Limb (tissue), 2 donors: ENCODE data around the gene IDE.
"Not testable (repeated sequence)": the region's sequence is repeated elsewhere in the genome, so short reads cannot be mapped to it uniquely, and the experiment has no call there.

Experiments
- DNase-seq, 2 donors: peaks; one replicate each; pipeline ENCODE4 v3.0.0-alpha.2; 2016; ENCODE audit errors: extremely low spot score in 2 of 2

The IDE gene

GRCh38 chr10:92420546-92421275, 153.2 kb downstream of the IDE start:
- DNase-seq = no peak

GRCh38 chr10:92419740-92420545, 153.9 kb downstream of the IDE start:
- DNase-seq = peak in 1 of 2 donors; percentile 15

- DNase-seq = no peak
These were observed 155.0 kb downstream of the IDE start for GRCh38 chr10:92418891-92419290.

GRCh38 chr10:92418221-92418620, 155.7 kb downstream of the IDE start:
- no peak for DNase-seq

DNA sequence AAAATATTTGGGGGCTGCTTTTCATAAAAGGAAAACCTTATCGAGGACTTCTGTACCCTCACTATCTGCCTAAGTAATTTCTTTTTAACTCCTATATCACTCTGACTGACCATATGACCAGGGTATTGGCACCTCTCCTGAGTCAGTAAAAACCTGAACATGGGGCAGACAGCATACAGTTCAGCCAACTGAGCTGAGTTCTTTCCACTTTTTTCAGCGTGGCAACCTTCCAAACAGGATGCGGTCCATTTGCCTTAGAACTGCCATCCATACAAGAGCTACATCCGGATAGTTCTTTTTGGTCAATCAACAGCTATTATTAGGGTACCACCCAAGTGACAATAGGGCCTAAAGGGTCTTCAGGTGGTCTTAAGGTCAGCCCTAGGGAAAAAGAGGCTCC, 160.4 kb downstream of the IDE start:
- no peak for DNase-seq

DNA sequence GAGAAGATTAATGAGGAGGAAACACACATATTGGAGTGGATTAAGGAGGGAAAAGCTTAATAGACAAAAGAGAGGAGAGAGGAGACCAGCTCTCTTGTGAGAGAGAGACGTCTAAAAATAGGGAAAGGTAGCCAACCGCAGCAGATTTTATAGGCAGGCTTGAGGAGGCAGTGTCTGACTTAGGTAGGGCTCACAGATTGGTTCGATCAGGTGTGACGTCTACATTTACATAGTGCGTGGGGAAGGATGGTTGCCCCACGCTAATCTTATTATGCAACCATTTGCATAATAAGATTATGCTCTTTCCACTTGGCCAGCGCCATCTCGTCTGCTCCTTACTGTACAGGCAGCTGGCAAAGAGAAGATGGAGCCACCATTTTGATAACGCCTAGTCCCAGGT, 160.9 kb downstream of the IDE start:
- no peak for DNase-seq

DNA sequence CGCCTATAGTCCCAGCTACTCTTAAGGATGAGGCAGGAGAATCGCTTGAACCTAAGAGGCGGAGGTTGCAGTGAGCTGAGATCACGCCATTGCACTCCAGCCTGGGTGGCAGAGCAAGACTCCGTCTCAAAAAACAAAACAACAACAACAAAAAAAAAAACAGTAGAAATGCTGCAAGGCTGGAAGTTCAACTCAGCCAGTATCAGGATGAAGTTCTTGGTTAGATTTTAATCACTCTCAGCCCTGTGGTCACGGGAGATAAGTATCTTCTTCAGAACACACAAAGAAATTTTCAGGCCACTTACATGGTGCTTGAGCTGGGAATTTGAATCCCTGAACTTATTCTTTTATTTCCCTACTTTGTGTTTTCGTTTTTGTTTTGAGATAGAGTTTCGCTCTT, 162.5 kb downstream of the IDE start:
- DNase-seq = no peak

- no peak for DNase-seq
These were observed 163.4 kb downstream of the IDE start for GRCh38 chr10:92410501-92410900.

DNA sequence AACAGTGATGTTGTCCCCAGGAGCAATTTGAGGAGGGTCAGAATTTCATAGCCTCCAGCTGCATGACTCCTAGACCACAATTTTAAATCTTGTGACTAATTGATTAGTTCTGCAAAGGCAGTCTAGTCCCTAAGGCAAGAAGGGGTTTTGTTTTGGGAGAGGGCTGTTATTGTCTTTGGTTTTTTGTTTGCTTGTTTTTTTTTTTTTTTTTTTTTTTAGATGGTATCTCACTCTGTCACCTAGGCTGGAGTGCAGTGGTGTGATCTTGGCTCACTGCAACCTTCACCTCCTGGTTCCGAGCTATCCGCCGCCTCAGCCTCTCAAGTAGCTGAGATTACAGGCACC, 165.9 kb downstream of the IDE start:
- DNase-seq = no peak

- no peak for DNase-seq
These were observed 166.4 kb downstream of the IDE start for GRCh38 chr10:92407305-92408016.

DNA sequence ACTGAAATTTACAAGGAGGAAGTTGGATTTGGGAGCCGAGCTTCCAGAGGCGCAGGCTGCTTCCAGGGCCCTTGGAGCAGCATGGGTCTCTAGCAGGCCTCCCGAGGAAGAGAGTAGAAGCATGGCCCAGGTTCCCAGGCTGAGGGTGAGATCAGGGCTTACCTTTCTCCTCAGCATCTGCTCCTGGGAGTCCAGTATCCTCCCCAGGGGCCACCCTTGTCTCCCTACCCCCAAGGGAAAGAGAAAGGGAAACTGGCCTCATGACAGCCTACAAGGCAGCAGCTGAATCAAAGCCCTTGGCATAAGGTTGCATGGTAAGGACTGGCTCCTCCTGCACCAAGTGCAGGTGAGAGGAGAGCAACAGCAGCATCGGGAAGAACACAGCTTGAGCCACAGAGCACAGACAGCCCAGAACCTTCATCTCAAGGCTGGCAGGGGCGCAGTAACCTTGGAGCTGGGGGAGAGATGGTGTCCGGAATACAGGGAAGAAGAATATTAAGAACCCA, 168.4 kb downstream of the IDE start:
- no peak for DNase-seq

DNA sequence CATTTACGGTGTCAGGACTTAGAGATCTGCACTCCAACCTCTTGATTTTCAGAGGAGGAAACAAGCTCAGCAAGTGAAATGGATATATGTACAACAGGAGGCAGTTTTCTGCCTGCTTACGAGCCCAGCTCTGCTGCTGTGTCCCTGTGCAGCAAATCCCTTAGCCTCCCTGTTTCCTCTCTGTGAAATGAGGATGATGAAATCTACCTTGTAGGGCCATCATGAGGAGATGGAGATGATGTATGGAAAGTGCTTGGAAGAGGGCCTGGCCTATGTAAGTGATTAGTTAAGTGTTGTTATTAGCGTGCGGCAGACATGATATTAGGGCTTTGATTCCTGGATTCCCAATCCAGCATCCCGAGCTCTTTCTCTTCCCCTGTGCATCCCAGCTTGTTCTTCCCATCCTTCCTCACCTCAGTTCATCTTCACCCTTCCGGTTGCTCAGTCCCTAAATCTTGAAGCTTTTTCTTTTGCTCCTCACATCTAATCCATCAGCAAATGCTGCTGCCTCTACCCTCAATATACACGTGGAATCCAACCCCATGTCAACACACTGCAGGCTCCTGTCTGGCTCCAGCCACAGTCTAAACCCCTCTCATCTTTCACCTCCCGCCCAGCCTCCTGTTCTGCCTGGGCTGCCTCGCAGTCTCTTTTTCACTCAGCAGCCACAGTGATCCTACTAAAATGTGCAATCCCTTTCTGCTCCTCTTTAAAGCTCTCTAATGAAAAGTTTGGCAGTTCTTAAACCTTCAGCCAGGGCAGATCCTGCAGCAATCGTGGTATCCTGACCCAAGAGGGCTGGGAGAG, 169.1 kb downstream of the IDE start:
- DNase-seq = no peak

DNA sequence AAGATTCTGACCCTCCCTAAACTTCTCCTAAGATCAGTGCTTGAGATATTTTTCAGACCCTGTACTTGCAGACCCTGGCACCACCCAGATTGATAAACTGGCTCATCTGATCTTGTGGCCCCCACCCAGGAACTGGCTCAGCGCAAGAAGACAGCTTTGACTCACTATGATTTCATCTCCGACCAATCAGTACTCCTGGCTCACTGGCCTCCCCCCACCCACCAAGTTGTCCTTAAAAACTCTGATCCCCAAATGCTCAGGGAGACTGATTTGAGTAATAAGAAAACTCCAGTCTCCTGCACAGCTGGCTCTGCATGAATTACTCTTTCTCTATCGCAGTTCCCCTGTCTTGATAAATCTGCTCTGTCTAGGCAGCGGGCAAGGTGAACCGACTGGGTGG, 171.7 kb downstream of the IDE start:
- DNase-seq = not testable (repeated sequence)
